Amygdala (tissue), 56 donors: Measurements from ENCODE around the gene YBX1.
"Not testable (repeated sequence)": the region's sequence is repeated elsewhere in the genome, so short reads cannot be mapped to it uniquely, and the experiment has no call there.

Experiments used
- DNase-seq, 56 donors: peaks; one replicate each; lab custom pipeline; 2025; lab: John Stamatoyannopoulos, UW

The YBX1 gene

GRCh38 chr1:42686418-42686817 lies 4.2 kb downstream of the YBX1 start:
- no peak for DNase-seq

- no peak for DNase-seq
Measured at GRCh38 chr1:42689912-42690311, 7.7 kb downstream of the YBX1 start.

- no peak for DNase-seq
Measured at GRCh38 chr1:42690477-42691156, 8.4 kb downstream of the YBX1 start.

GRCh38 chr1:42691157-42691498 lies 8.9 kb downstream of the YBX1 start:
- DNase-seq = no peak

GRCh38 chr1:42692461-42692860 lies 10.2 kb downstream of the YBX1 start:
- no peak for DNase-seq

- DNase-seq = no peak
Measured at GRCh38 chr1:42692911-42693310, 10.7 kb downstream of the YBX1 start.

- DNase-seq = no peak
Measured at GRCh38 chr1:42698081-42698813, 16.0 kb downstream of the YBX1 start.

GRCh38 chr1:42700006-42700405 lies 17.8 kb downstream of the YBX1 start:
- DNase-seq = no peak

- DNase-seq = no peak
Measured at GRCh38 chr1:42703888-42704464, 21.8 kb downstream of the YBX1 start.

GRCh38 chr1:42712808-42713207 lies 30.6 kb downstream of the YBX1 start:
- DNase-seq = not testable (repeated sequence)

- DNase-seq = no peak
Measured at GRCh38 chr1:42713293-42713692, 31.1 kb downstream of the YBX1 start.

GRCh38 chr1:42714441-42714840 lies 32.2 kb downstream of the YBX1 start:
- DNase-seq = not testable (repeated sequence)

GRCh38 chr1:42720868-42721267 lies 38.6 kb downstream of the YBX1 start:
- no peak for DNase-seq

GRCh38 chr1:42721926-42722325 lies 39.7 kb downstream of the YBX1 start:
- no peak for DNase-seq

GRCh38 chr1:42722403-42722802 lies 40.2 kb downstream of the YBX1 start:
- not testable (repeated sequence) for DNase-seq

- no peak for DNase-seq
Measured at GRCh38 chr1:42723511-42723910, 41.3 kb downstream of the YBX1 start.

- not testable (repeated sequence) for DNase-seq
Measured at GRCh38 chr1:42725820-42726219, 43.6 kb downstream of the YBX1 start.

GRCh38 chr1:42730002-42730401 lies 47.8 kb downstream of the YBX1 start:
- DNase-seq = no peak

GRCh38 chr1:42730988-42731387 lies 48.8 kb downstream of the YBX1 start:
- no peak for DNase-seq

GRCh38 chr1:42731585-42731984 lies 49.4 kb downstream of the YBX1 start:
- DNase-seq = no peak

GRCh38 chr1:42732126-42732680 lies 50.0 kb downstream of the YBX1 start:
- no peak for DNase-seq
